ENCODE results near the gene UMPS.
"Not testable (repeated sequence)": the region's sequence is repeated elsewhere in the genome, so short reads cannot be mapped to it uniquely, and the experiment has no call there.

UMPS gene

GRCh38 chr3:124707223-124707622, 23.0 kb upstream of the UMPS start:
- DNase-seq (ENCODE audit: low read depth in 2 of 2) = not testable (repeated sequence)

GRCh38 chr3:124707656-124708062, 22.6 kb upstream of the UMPS start:
- peak; percentile 82 to 83 for DNase-seq (ENCODE audit: low read depth in 2 of 2)

DNA sequence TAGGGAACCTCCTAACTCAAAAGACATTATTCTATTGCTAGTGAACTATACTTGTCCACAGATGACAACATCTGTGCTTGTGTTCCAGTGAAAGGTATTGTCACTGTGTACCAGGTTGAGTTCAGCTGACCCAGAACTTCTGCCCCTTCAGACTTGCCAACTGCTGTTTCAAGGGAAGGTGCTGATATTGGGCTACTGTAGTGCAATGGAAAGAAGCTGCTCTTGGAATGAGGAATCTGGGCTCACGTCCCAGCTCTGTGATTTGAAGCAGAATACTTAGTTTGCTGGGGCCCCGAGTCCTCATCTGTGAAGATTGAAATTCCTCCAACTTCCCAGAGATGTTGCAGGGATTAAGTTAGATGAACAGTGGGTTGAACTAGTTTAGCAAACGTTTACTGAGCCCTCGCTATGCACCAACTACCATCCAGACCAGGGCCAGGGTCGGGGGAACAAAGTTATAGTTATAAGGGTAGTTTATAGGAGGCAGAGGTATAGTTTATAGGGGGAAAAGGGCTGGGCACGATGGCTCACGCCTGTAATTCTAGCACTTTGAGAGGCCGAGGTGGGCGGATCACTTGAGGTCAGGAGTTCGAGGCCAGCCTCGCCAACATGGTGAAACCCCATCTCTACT, 15.9 kb upstream of the UMPS start:
- no peak for DNase-seq (ENCODE audit: low read depth in 2 of 2)

GRCh38 chr3:124722589-124722988, 7.7 kb upstream of the UMPS start:
- DNase-seq (ENCODE audit: low read depth in 2 of 2) = no peak

GRCh38 chr3:124730941-124731297, 667 bp downstream of the UMPS start:
- no peak for DNase-seq (ENCODE audit: low read depth in 2 of 2)

DNA sequence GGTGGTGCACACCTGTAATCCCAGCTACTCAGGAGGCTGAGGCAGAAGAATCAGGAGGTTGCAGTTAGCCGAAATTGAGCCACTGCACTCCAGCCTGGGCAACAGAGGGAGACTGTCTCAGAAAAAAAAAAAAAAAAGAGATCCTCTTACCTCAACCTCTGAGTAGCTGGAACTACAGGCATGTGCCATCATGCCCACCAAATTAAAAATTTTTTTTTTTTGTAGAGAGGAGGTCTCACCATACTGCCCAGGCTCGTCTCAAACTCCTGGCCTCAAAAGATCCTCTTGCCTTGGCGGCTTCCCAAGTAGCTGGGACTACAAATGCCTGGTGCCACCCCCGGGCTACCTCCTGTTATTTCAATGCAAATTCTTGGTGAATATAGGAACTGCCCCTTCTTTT, 1.5 kb downstream of the UMPS start:
- no peak for DNase-seq (ENCODE audit: low read depth in 2 of 2)

DNA sequence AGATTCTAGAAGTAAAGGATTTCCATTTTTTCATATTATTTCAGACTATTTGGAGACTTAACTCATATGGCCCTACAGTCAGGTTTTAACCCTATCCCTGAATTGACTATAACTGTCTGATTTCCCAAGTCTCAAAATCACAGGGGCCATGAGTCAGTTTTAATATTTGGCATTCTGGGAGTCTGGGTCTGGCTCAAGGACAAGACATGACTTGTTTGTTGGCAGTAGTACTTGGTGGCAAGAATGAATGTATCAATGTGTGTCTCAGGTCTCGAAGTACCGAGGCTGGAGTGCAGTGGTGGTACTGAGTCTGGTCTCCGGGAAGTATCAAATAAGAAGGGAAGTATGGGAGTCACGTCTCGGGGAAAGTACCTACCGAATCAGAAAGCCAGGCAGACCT, 10.8 kb downstream of the UMPS start:
- no peak for DNase-seq (ENCODE audit: low read depth in 2 of 2)

- no peak for DNase-seq (ENCODE audit: low read depth in 2 of 2)
Measured at GRCh38 chr3:124745756-124746155, 15.5 kb downstream of the UMPS start.

GRCh38 chr3:124747111-124747981, 17.1 kb downstream of the UMPS start:
- no peak for DNase-seq (ENCODE audit: low read depth in 2 of 2)

DNA sequence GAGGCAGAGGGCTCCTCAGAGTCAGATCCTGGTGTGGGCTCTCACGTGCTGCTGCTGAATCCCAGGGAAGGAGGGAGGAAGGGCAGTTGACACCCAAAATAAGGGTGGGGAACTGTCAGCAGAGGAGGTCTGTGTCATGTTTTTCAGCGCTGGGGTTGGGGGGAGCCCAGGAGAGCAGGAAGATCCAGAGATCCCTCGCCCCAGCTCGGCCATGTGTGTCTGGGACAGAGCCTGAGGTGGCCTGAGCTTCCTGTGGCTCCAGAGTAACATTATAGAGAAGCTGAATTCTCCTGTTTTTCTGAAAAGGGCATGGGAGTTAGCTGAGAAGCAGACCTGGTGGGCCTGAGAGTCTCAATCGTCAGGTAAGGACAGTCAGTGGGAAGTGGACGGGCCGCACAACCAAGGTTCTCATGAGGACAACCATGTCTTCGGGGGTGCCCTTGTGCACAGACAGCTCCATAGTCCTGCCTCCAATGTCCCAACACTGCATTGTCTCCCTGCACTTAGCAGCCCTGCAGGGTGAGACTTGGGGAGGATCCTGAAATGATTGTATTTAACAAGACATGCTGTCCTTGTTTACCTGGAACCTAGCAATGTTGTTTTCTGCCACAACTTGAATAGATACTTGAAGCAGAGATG, 18.4 kb downstream of the UMPS start:
- no peak for DNase-seq (ENCODE audit: low read depth in 2 of 2)

- not testable (repeated sequence) for DNase-seq (ENCODE audit: low read depth in 2 of 2)
Measured at GRCh38 chr3:124749877-124750276, 19.6 kb downstream of the UMPS start.

GRCh38 chr3:124751501-124751900, 21.2 kb downstream of the UMPS start:
- no peak for DNase-seq (ENCODE audit: low read depth in 2 of 2)

GRCh38 chr3:124752051-124752450, 21.8 kb downstream of the UMPS start:
- DNase-seq (ENCODE audit: low read depth in 2 of 2) = no peak

- not testable (repeated sequence) for DNase-seq (ENCODE audit: low read depth in 2 of 2)
Measured at GRCh38 chr3:124757926-124758325, 27.7 kb downstream of the UMPS start.

GRCh38 chr3:124758851-124759635, 28.8 kb downstream of the UMPS start:
- no peak for DNase-seq (ENCODE audit: low read depth in 2 of 2)

GRCh38 chr3:124759666-124760401, 29.6 kb downstream of the UMPS start:
- no peak for DNase-seq (ENCODE audit: low read depth in 2 of 2)

DNA sequence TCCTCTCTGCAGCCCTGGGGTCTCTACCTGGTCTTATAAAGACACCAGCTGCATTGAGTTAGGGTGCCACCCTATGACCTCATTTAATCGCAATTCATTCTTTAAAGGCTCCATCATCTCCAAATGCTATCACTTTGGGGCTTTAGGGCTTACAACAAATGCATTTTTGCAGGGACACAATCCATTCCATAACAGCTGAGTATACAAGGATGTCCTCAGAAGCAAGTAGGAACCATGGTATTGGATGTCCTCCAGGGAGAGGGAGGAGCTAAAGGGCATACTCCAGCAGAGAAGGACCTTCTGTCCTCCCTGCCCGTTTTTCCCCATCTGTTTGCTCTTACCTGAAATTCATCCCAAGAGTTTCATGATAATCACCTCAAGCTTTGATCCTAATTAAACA, 30.3 kb downstream of the UMPS start:
- peak in 1 of 2 experiments; percentile 30 for DNase-seq (ENCODE audit: low read depth in 2 of 2)

GRCh38 chr3:124761250-124761796, 31.1 kb downstream of the UMPS start:
- peak in 1 of 2 experiments; percentile 53 for DNase-seq (ENCODE audit: low read depth in 2 of 2)

DNA sequence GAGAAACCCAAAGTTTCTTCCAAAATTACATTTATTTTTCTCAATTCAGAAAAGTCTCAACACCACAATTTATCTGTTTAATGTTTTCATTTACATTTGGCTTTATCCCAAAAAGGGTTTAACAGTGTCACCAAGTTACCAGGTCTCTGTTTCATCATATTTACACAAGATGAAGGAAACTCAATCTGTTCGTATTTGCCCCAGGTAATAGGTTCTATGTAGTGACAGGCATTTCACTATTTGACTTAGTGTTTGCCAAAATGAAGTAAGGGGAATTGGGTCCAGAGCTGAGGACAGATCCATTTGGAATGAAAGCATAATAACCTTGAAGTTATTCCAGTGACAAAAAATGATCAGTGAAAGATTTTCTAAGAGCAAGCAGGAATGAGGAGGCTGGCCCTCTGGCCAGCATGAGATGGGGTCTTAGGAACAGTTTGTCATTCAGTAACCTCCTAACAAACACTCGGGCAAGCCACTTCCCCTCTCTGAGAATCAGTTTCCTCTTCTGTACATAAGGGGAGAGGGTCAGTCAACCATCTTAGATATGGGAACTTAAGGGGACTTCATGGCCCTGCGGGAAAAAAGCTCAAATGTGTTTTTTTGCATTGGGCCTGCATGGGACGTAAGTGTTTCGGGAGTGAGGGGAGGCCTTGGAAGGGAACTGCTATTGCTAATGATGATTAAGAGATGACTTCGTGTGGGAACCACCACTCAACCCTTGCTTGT, 31.8 kb downstream of the UMPS start:
- no peak for DNase-seq (ENCODE audit: low read depth in 2 of 2)

DNA sequence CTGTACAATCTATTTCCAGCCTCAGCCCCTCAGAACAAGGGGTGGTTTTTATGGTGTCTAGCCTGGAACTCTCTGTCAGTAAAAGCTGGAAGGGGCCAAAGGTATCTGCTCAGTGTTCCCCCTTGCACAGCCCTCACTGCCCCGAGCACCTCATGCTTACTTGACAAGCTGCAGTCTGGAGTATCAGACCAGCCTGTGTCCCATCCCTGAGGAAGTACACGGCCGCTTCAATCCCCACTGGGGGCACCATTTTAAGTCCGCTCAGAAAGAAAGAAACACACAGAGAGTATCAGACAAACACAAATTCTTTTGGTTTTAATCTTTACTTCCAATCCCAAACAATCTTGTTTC, 32.4 kb downstream of the UMPS start:
- DNase-seq (ENCODE audit: low read depth in 2 of 2) = no peak

Measured in fibroblast of skin of left biceps (primary cell).